CD14-positive monocyte (primary cell): ENCODE measurements around the gene RLBP1. TPM values are rescaled to one million over a fixed set of nuclear protein-coding genes. Genes with fewer than 3 reads are reported as not detected.

Experiments
- DNase-seq, 3 donors: peaks; one replicate each; pipeline ENCODE4 v3.0.0-alpha.2; 2011 to 2022
- H2AFZ ChIP-seq: 2 replicates; pipeline ENCODE4 v1.6.0; 2012; ENCODE audit warnings: mild to moderate bottlenecking, low read depth, low read length, inconsistent platforms; ENCODE audit not compliant: insufficient read depth, poor library complexity, severe bottlenecking
- H3K27ac ChIP-seq, 2 donors: 1 replicate in 1 of 2; 2 replicates in 1 of 2; pipeline ENCODE4 v1.5.1; 2012 to 2013; ENCODE audit warnings: low read length in 2 of 2, control low read depth in 1 of 2, inconsistent platforms in 1 of 2, low read depth in 1 of 2, mild to moderate bottlenecking in 1 of 2
- H3K27me3 ChIP-seq, 2 donors: one replicate each; pipeline versions ENCODE4 v1.6.0 to v1.6.1; 2011 to 2013; ENCODE audit warnings: low read length in 2 of 2; ENCODE audit not compliant: control insufficient read depth in 2 of 2, insufficient read depth in 2 of 2
- H3K36me3 ChIP-seq, 2 donors: replicated peaks in 1 of 2; 1 replicate in 1 of 2; 2 replicates in 1 of 2; pipeline versions ENCODE4 v1.5.1 to v1.6.1; 2012 to 2013; ENCODE audit warnings: low read length in 2 of 2, control low read depth in 1 of 2, inconsistent platforms in 1 of 2, mild to moderate bottlenecking in 1 of 2; ENCODE audit not compliant: insufficient read depth in 2 of 2, control insufficient read depth in 1 of 2
- H3K4me1 ChIP-seq, 2 donors: 1 replicate in 1 of 2; 2 replicates in 1 of 2; pipeline versions ENCODE4 v1.5.1 to v1.6.1; 2012 to 2013; ENCODE audit warnings: low read length in 2 of 2, control low read depth in 1 of 2, inconsistent platforms in 1 of 2, mild to moderate bottlenecking in 1 of 2, moderate library complexity in 1 of 2; ENCODE audit not compliant: insufficient read depth in 2 of 2, control insufficient read depth in 1 of 2
- H3K4me2 ChIP-seq: replicated peaks from 2 replicates; pipeline ENCODE3; 2012; ENCODE audit warnings: low read length, moderate library complexity, mild to moderate bottlenecking; ENCODE audit not compliant: poor library complexity, severe bottlenecking; ENCODE audit errors: extremely low read depth
- H3K4me3 ChIP-seq, 3 experiments: fragments of 200-600 bp in 1 of 3; sonication (generic) in 1 of 3; replicated peaks in 1 of 3; 1 replicate in 2 of 3; 2 replicates in 1 of 3; pipeline ENCODE4 v1.5.1; 2011 to 2013; ENCODE audit warnings: low read length in 3 of 3, mild to moderate bottlenecking in 3 of 3, control low read depth in 2 of 3, low read depth in 2 of 3, inconsistent platforms in 1 of 3, moderate library complexity in 1 of 3
- H3K79me2 ChIP-seq: 2 replicates; pipeline ENCODE4 v1.6.0; 2012; ENCODE audit warnings: mild to moderate bottlenecking, control low read depth, inconsistent platforms, low read length, moderate library complexity; ENCODE audit not compliant: insufficient read depth
- H3K9ac ChIP-seq: 2 replicates; pipeline ENCODE4 v1.6.0; 2017; ENCODE audit warnings: low read length, mild to moderate bottlenecking; ENCODE audit not compliant: insufficient read depth, poor library complexity, severe bottlenecking
- H3K9me3 ChIP-seq, 2 donors: replicated peaks in 1 of 2; 1 replicate in 1 of 2; 2 replicates in 1 of 2; pipeline versions ENCODE4 v1.5.1 to v1.6.1; 2012 to 2013; ENCODE audit warnings: low read length in 2 of 2, control low read depth in 1 of 2; ENCODE audit not compliant: control insufficient read depth in 1 of 2, insufficient read depth in 1 of 2
- H4K20me1 ChIP-seq: 2 replicates; pipeline ENCODE4 v1.6.0; 2012; ENCODE audit warnings: mild to moderate bottlenecking, low read length, control low read depth, moderate library complexity; ENCODE audit not compliant: insufficient read depth
- H3K27ac Mint-ChIP-seq, 7 donors: one replicate each; pipeline ENCODE4 v1.8.0; 2020; ENCODE audit warnings: mild to moderate bottlenecking in 7 of 7, mixed read lengths in 7 of 7, moderate library complexity in 6 of 7, inconsistent platforms in 2 of 7
- H3K27me3 Mint-ChIP-seq, 3 donors: one replicate each; pipeline ENCODE4 v1.8.0; 2021 to 2022; ENCODE audit warnings: low read depth in 3 of 3, mild to moderate bottlenecking in 3 of 3, mixed read lengths in 3 of 3, moderate library complexity in 3 of 3, inconsistent platforms in 1 of 3
- H3K36me3 Mint-ChIP-seq, 2 donors: one replicate each; pipeline ENCODE4 v1.8.0; 2020; ENCODE audit warnings: mixed read lengths in 2 of 2, inconsistent platforms in 1 of 2, mild to moderate bottlenecking in 1 of 2
- H3K4me1 Mint-ChIP-seq: one replicate; pipeline ENCODE4 v1.8.0; 2020; ENCODE audit warnings: mild to moderate bottlenecking, mixed read lengths
- H3K4me3 Mint-ChIP-seq, 2 donors: one replicate each; pipeline ENCODE4 v1.8.0; 2020; ENCODE audit warnings: mild to moderate bottlenecking in 2 of 2, mixed read lengths in 2 of 2, moderate library complexity in 1 of 2
- H3K9me3 Mint-ChIP-seq, 7 donors: one replicate each; pipeline ENCODE4 v1.8.0; 2020 to 2022; ENCODE audit warnings: mixed read lengths in 7 of 7, mild to moderate bottlenecking in 6 of 7, moderate library complexity in 6 of 7, inconsistent platforms in 2 of 7
- WGBS: methylation state at CpG from one replicate; pipeline ENCODE4 v1.1.5; 2013; ENCODE audit warnings: missing lambda C conversion rate; ENCODE audit not compliant: insufficient coverage; 5-methylcytosine and 5-hydroxymethylcytosine counted together
- intact Hi-C, 2 donors: fragments of 100-400 bp; cut with micrococcal nuclease; formaldehyde crosslinking; loops; one replicate each; pipeline versions ENCODE4 v1.15.0 to v1.15.1; 2023
- polyA plus RNA-seq, 3 donors: library from polyadenylated mRNA; depleted of rRNA in 1 of 3; unstranded in 2 of 3; stranded (reverse) in 1 of 3; fragments of 300-500 nt in 2 of 3; fragments of >200 nt in 1 of 3; fragmentation: Illumina TruSeq in 2 of 3; gene quantifications; 1 replicate in 2 of 3; 2 replicates in 1 of 3; pipeline ENCODE4 v1.2.3, GENCODE V29; 2012 to 2021
- TF ChIP-seq, protein P1 (sequence below): fragments of 200-600 bp; IDR thresholded peaks from one replicate; pipeline ENCODE4 v1.8.0; 2022; ENCODE audit warnings: antibody characterized with exemption, mild to moderate bottlenecking

The RLBP1 gene
- polyA plus RNA-seq, 3 donors = not detected

DNA sequence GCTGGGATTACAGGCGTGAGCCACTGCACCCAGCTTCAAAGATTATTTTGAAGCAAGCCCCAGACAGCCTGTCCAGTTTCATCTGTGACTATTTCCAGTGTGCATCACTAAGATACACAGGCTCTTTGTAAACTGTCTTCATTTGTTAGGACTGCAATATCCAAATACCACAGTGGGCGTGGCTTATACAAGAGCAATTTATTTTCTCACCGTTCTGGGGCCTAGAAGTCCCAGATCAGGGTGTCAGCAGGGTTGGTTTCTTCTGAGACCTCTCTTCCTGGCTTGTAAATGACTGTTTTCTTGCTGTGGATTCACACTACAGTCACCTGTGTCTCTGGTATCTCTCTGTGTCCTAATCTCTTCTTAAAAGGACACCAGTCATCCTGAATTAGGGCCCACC lies 59.7 kb downstream of the RLBP1 start:
- Histone ChIP-seq H3K36me3 (peaks cover 50 to 81% of the 10 kb centered on the region in 2 donors), H3K27ac (no peak overlapping the region), H3K9ac (no peak overlapping the region), H3K4me1 (peaks cover 12% of the 10 kb centered on the region in 2 donors), H3K4me2 (no peak overlapping the region), H3K79me2 (peaks cover 7% of the 10 kb centered on the region), H3K4me3 (no peak overlapping the region), H4K20me1 (peaks cover 28% of the 10 kb centered on the region), H3K9me3 (no peaks in the 10 kb centered on the region), H3K27me3 (no peaks in the 10 kb centered on the region), H2AFZ (no peak overlapping the region)
- DNase-seq = no peak
- 92% methylated on average over 2 of the region's 3 CpGs for WGBS
- Mint-ChIP-seq H3K9me3 (no peaks in the 10 kb centered on the region), H3K4me1 (peaks cover 13% of the 10 kb centered on the region), H3K27ac (peak overlapping the region in 1 of 7 donors; percentile 66), H3K36me3 (peaks cover 70 to 75% of the 10 kb centered on the region in 2 donors), H3K4me3 (no peak overlapping the region), H3K27me3 (peaks cover 0 to 2% (median 2%) of the 10 kb centered on the region in 3 donors)
- TF ChIP-seq, protein P1, sequence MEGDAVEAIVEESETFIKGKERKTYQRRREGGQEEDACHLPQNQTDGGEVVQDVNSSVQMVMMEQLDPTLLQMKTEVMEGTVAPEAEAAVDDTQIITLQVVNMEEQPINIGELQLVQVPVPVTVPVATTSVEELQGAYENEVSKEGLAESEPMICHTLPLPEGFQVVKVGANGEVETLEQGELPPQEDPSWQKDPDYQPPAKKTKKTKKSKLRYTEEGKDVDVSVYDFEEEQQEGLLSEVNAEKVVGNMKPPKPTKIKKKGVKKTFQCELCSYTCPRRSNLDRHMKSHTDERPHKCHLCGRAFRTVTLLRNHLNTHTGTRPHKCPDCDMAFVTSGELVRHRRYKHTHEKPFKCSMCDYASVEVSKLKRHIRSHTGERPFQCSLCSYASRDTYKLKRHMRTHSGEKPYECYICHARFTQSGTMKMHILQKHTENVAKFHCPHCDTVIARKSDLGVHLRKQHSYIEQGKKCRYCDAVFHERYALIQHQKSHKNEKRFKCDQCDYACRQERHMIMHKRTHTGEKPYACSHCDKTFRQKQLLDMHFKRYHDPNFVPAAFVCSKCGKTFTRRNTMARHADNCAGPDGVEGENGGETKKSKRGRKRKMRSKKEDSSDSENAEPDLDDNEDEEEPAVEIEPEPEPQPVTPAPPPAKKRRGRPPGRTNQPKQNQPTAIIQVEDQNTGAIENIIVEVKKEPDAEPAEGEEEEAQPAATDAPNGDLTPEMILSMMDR = no peak
- intact Hi-C loops = no loop called here

Other genes starting within 250 kb of the RLBP1 start
- 10 to 100 TPM; 30.8 to 67.1 (median 37.3) TPM for gene ABHD2, start 133.1 kb downstream of the RLBP1 start, polyA plus RNA-seq
- 1 to 10 TPM; 1.4 to 2.6 (median 1.5) TPM for gene FANCI, start 22.4 kb upstream of the RLBP1 start, polyA plus RNA-seq
- gene POLG, start 113.2 kb upstream of the RLBP1 start, polyA plus RNA-seq = 10 to 100 TPM; 19.2 to 66.7 (median 21.6) TPM